Stimulated activated naive CD8-positive, alpha-beta T cell treated with anti-CD3 and anti-CD28 coated beads, Interleukin-15, Interleukin-2, amounts not matched to agents 100 ng/mL and 50 ng/mL, for 24 hours (primary cell): Measurements from ENCODE around the gene MVK.

Source experiments
- H3K27ac Mint-ChIP-seq: one replicate; pipeline ENCODE4 v1.8.0; 2021; ENCODE audit warnings: mild to moderate bottlenecking, mixed read lengths
- H3K27me3 Mint-ChIP-seq: one replicate; pipeline ENCODE4 v1.8.0; 2021; ENCODE audit warnings: mixed read lengths
- H3K36me3 Mint-ChIP-seq: one replicate; pipeline ENCODE4 v1.8.0; 2021; ENCODE audit warnings: low read depth, mixed read lengths
- H3K4me1 Mint-ChIP-seq: one replicate; pipeline ENCODE4 v1.8.0; 2021; ENCODE audit warnings: low read depth, mixed read lengths
- H3K4me3 Mint-ChIP-seq: one replicate; pipeline ENCODE4 v1.8.0; 2021; ENCODE audit warnings: mild to moderate bottlenecking, mixed read lengths
- H3K9me3 Mint-ChIP-seq: one replicate; pipeline ENCODE4 v1.8.0; 2021; ENCODE audit warnings: mixed read lengths

MVK gene

DNA sequence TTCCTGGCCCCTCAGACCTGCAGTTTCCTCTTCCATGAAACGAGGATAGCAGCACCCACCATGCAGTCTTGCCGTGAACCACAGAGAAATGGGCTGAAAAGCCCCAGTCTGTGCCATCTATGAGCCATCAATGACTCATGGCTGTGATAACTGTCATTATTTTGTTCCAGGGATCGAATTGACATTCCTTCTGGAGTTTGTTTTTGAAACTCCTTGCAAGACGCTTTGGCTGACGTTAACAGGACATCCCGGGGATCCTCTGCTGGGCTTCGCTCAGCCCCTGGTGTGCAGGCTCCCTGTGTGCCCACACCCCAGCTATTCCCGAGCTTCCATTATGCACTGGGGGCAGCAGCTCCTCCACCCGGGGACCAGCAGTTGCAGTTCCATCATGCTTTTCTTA lies 34.1 kb upstream of the MVK start:
- H3K27ac Mint-ChIP-seq = no peak overlapping the region
- H3K9me3 Mint-ChIP-seq = no peaks in the 10 kb centered on the region
- H3K4me3 Mint-ChIP-seq = no peak overlapping the region
- no peaks in the 10 kb centered on the region for H3K4me1 Mint-ChIP-seq
- H3K27me3 Mint-ChIP-seq = no peaks in the 10 kb centered on the region
- peaks cover 7% of the 10 kb centered on the region for H3K36me3 Mint-ChIP-seq

DNA sequence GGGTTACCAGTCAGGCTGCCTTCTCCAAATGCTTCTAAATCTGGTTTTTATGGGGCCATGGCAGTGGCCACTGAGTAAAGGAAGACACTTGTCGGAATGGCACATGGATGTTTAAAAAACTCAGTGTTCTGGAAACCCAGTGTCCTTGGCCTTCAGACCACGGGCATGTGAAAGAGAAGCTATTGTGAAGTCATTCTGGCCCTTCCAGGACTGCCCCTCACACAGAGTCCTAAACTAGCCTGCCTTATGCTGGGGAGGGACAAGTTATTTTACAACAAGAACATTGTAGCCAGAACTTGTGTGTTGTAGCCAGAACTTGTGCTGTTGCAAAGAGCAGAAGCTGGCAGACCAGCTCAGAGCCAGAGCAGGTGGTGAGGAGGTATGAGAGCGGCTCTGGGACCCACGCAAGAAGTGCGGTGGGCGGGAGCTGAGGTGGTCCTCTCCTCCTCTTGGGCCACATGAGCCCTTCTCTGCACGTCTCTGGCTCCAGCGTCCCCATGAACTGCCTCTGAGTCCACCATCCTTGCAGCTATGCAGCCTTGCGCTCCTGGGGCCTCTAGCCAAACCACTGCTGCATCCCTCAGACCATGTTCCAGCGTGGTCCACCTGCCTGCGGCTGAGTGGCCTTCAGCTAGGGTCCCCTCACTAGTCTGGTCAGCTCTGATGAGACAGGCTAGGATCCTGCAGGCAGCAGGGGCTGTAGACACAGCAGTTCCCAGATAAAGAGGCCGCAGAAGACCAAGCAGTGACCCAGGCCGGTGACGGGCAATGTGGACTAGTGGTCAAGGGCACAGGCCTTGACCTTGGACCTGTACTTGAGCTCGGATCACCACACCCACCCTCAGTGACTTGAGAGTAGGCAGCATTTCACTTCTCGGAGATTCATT lies 32.8 kb upstream of the MVK start:
- Mint-ChIP-seq H3K36me3 (no peaks in the 10 kb centered on the region), H3K9me3 (no peaks in the 10 kb centered on the region), H3K27ac (no peak overlapping the region), H3K27me3 (no peaks in the 10 kb centered on the region), H3K4me1 (peaks cover 7% of the 10 kb centered on the region), H3K4me3 (no peak overlapping the region)

DNA sequence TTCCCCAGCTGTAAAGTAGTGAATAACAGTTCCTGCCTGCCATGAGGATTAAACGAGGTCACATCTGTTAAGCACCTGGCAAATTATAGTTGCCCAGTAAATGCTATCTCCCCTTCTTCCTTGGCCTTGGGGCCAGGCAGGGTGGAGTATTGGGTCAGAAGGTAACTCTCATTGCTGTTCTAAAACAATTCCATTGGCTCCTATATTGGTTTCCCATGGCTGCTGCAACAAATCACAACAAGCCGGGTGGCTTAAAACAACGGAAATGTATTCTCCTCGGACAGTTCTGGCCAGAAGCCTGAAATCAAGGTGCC lies 32.2 kb upstream of the MVK start:
- H3K9me3 Mint-ChIP-seq = no peaks in the 10 kb centered on the region
- no peak overlapping the region for H3K27ac Mint-ChIP-seq
- no peaks in the 10 kb centered on the region for H3K27me3 Mint-ChIP-seq
- no peak overlapping the region for H3K4me3 Mint-ChIP-seq
- no peaks in the 10 kb centered on the region for H3K36me3 Mint-ChIP-seq
- peaks cover 7% of the 10 kb centered on the region for H3K4me1 Mint-ChIP-seq

DNA sequence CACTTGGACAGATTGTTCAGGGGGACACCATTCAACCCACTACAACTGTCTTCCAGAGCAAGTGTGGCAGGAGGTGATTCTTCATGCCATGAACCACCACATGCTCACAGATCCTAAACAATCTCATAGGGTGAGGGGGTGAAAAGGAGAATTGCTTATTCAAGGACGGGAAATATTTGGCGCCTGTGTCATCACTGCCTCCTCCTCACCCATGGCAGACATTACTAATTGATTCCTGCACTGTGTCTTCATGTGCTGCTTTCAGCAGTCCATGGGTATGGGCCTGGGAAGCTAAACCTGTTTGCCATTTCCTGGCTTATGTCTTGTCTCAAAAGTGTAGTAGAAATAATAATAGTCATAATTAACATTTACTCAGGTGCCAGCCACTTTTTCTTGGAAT lies 31.6 kb upstream of the MVK start:
- H3K27me3 Mint-ChIP-seq = peaks cover 4% of the 10 kb centered on the region
- H3K4me3 Mint-ChIP-seq = no peak overlapping the region
- no peaks in the 10 kb centered on the region for H3K36me3 Mint-ChIP-seq
- peaks cover 7% of the 10 kb centered on the region for H3K4me1 Mint-ChIP-seq
- no peaks in the 10 kb centered on the region for H3K9me3 Mint-ChIP-seq
- no peak overlapping the region for H3K27ac Mint-ChIP-seq

DNA sequence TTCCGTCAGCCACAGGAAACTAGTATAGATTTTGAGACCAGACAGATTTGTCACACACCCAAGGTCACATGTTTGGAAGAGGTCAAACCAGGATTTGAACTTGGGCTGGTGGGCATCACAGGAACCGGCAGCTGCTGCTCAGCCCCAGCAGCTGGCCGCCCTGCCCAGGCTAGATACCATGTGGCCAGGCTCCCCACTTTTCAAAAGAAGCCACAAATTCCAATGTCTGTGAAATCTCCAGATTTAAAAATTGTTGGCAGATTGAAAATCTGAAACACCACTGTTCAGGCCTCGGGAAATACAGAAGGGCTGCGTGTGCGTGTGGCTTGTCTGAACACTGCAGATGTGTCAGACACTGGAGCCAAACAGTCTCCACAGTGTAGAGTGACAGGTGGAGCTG lies 30.7 kb upstream of the MVK start:
- peaks cover 12% of the 10 kb centered on the region for H3K27me3 Mint-ChIP-seq
- no peak overlapping the region for H3K27ac Mint-ChIP-seq
- no peaks in the 10 kb centered on the region for H3K9me3 Mint-ChIP-seq
- H3K36me3 Mint-ChIP-seq = no peaks in the 10 kb centered on the region
- H3K4me3 Mint-ChIP-seq = no peak overlapping the region
- peaks cover 7% of the 10 kb centered on the region for H3K4me1 Mint-ChIP-seq

DNA sequence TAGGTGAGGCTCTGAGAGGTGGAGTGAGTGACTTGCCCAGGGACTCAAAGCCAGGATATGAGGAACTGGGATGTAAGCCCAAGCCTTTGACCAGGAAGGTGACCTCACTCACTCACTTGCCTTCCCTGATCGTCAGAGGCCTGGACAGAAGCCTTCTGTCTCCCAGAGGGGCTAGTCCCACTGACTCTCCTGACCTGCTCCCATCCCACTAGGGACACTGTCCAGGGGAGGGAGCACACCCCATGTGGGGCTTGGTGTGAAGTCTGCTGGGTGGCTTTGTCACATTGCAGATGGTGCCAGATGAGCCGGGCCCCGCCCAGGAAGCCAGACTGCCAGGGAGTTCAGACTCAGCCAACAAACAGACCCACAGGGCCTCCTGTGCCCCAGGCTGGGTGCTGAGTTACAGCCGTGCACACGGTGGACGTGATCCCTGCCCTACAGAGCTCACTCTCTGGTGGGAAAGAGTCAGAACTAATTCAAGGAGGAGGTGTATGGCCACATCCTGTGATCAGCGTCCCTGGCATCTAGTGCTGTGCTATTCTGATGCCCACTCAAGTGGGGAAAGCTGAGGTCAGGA lies 28.6 kb upstream of the MVK start:
- H3K4me1 Mint-ChIP-seq = peaks cover 7% of the 10 kb centered on the region
- H3K4me3 Mint-ChIP-seq = no peak overlapping the region
- H3K36me3 Mint-ChIP-seq = no peaks in the 10 kb centered on the region
- H3K9me3 Mint-ChIP-seq = no peaks in the 10 kb centered on the region
- no peak overlapping the region for H3K27ac Mint-ChIP-seq
- H3K27me3 Mint-ChIP-seq = peaks cover 29% of the 10 kb centered on the region

DNA sequence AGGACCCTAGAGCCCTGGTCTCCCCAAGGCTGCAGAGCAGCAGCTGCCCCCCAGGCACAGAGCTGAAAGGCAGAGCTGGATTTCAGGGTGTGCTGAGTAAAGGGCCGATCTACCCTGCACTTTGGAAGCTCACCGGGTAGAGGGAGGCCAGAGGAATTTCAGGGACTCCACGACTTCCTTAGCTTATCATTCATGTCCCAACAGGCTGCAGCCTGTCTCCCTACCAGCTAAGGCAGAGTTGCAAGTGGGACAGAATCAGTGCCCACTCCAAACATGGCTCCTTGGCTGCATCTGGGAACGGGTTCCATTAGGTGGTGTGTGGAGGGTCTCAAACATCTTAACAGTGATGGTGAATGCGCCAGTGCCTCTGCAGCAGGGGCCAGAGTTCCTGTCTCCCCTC lies 27.8 kb upstream of the MVK start:
- Mint-ChIP-seq H3K27me3 (peaks cover 29% of the 10 kb centered on the region), H3K9me3 (no peaks in the 10 kb centered on the region), H3K36me3 (no peaks in the 10 kb centered on the region), H3K4me3 (no peak overlapping the region), H3K4me1 (peaks cover 7% of the 10 kb centered on the region), H3K27ac (no peak overlapping the region)

DNA sequence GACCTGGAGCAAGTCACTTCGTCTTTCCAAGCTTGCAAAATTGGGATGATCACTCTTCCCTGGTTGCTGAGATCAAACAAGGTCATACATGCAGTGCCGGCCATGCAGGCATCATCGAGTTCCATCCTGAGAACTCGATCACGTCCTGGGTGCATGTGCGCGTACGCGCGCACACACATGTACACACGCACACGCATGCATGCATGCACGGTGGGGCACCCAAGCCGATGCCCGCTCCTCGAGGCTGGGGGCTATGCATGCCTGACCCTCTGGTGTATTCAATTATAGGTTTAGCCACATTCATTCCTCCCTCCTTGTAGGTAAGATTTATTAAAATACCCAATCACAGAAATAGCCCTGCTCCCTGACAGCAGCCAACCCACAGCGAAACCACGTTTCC lies 26.3 kb upstream of the MVK start:
- Mint-ChIP-seq H3K36me3 (no peaks in the 10 kb centered on the region), H3K4me1 (peaks cover 7% of the 10 kb centered on the region), H3K4me3 (no peak overlapping the region), H3K9me3 (no peaks in the 10 kb centered on the region), H3K27ac (no peak overlapping the region), H3K27me3 (peaks cover 29% of the 10 kb centered on the region)

DNA sequence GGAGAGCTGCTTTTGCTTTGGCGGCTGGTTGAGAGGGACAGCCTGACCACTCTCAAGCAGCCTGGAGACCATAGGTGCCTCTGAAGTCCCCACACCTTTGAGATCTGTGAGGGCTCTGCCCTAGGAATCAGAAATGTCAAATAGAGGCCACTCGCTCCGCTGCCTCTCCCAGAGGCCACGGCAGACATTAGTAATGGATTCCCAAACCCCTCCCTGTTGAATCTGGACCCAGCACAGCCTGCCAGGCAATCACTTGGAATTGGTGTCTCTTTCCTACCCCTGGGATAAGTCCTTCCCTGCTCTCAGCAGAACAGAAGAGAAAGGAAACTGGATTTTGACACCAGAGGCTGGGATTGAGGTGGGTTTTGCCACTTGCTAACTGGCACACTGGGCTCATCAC lies 25.3 kb upstream of the MVK start:
- Mint-ChIP-seq H3K27ac (no peak overlapping the region), H3K9me3 (no peaks in the 10 kb centered on the region), H3K27me3 (peaks cover 29% of the 10 kb centered on the region), H3K4me3 (no peak overlapping the region), H3K4me1 (peaks cover 7% of the 10 kb centered on the region), H3K36me3 (no peaks in the 10 kb centered on the region)

DNA sequence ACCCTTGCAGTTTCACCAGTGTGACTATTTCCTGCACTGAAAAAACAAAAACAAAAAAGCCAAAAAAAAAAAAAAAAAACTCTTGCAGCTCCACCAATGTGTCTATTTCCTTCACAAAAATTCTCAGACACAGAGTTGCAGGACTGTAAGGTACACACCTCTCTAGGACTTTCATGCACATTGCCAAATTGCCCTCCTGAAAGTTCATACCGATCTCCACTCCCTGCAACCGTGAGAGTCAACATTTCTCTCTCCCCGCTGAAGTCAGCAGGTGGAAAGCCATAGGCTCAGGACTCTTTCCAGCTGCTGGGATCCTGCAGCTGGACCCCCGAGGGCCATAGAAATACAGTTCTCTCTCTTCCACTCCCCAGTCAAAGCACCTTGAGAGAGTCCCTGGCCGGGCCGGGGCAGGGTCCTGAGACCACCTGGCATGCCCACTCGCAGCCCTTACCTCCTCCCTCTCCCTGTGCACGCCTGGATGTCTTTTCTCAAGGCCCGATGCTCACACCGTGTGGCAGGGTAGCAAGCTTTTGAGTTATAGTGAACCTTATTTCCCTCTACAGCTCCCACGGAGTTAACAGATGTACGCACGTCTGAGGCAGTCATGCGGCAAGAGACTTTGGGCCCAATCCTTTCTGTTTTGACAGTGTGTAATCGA lies 23.9 kb upstream of the MVK start:
- H3K27me3 Mint-ChIP-seq = peaks cover 29% of the 10 kb centered on the region

DNA sequence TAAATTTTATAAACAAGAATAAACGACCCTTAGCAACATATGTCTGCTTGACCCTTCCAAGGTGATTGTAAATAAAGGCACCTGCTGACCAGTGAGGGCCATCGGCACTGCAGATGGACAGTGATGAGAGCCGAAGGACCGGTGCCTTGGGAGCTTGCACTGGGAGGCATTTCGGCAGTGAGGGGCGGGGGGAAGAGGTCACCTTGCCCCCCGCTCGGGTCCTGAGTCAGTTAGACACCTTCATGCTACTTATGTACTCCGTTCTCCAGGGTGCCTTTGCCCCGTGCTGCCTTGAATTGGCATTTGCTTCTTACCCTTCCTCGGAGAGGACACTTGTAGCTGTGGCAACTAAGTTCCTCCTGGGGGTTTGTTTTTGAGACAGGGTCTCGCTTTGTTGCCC lies 23.3 kb upstream of the MVK start:
- H3K27ac Mint-ChIP-seq = no peak overlapping the region
- H3K9me3 Mint-ChIP-seq = no peaks in the 10 kb centered on the region
- H3K4me3 Mint-ChIP-seq = no peak overlapping the region
- H3K4me1 Mint-ChIP-seq = peaks cover under 1% of the 10 kb centered on the region
- peaks cover 29% of the 10 kb centered on the region for H3K27me3 Mint-ChIP-seq
- no peaks in the 10 kb centered on the region for H3K36me3 Mint-ChIP-seq

More for the DNA sequence above, 23.9 kb upstream of the MVK start:
- Mint-ChIP-seq H3K9me3 (no peaks in the 10 kb centered on the region), H3K36me3 (no peaks in the 10 kb centered on the region), H3K4me1 (peaks cover 6% of the 10 kb centered on the region), H3K27ac (no peak overlapping the region), H3K4me3 (no peak overlapping the region)

DNA sequence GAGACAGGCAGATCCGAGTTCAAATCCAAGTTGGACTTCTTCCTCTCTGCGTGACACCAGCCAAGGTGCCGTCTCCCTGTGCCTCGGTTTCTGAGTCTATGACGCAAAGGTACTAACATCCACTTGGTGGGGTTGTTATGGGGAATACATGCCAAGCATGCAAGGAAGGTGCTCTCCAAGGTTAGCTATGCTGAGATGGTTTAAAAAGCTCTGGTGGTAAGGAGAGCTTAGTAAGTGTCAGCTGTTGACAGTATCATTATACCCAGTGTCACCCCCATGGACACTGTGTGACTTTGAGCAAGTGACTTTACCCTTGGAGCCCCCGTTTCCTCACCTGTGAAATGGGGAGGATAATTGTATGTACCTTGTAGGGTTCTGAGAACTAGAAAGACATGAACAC lies 22.5 kb upstream of the MVK start:
- no peaks in the 10 kb centered on the region for H3K9me3 Mint-ChIP-seq
- no peak overlapping the region for H3K27ac Mint-ChIP-seq
- H3K4me1 Mint-ChIP-seq = no peaks in the 10 kb centered on the region
- H3K27me3 Mint-ChIP-seq = peaks cover 29% of the 10 kb centered on the region
- H3K36me3 Mint-ChIP-seq = no peaks in the 10 kb centered on the region
- H3K4me3 Mint-ChIP-seq = no peak overlapping the region

DNA sequence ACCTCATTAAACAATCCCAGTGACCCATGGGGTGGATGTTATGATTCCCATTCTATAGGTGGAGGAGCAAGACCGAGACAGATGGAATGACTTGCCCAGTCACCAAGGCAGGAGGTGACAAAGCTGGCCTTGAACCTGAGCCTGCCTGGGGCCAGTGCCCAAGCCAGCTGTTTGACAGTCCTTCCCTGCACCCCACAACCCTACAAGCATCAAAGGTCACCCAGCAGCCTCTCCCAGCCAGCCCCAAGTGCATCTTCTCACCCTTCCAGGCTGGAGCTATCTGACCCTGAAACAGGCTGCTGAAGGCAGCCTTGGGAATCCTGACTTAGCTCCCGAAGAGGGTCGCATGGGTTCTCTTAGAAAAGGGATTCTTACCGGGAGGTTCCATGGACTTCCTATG lies 20.6 kb upstream of the MVK start:
- Mint-ChIP-seq H3K4me1 (no peaks in the 10 kb centered on the region), H3K36me3 (no peaks in the 10 kb centered on the region), H3K27me3 (peaks cover 16% of the 10 kb centered on the region), H3K9me3 (no peaks in the 10 kb centered on the region), H3K4me3 (no peak overlapping the region), H3K27ac (no peak overlapping the region)

DNA sequence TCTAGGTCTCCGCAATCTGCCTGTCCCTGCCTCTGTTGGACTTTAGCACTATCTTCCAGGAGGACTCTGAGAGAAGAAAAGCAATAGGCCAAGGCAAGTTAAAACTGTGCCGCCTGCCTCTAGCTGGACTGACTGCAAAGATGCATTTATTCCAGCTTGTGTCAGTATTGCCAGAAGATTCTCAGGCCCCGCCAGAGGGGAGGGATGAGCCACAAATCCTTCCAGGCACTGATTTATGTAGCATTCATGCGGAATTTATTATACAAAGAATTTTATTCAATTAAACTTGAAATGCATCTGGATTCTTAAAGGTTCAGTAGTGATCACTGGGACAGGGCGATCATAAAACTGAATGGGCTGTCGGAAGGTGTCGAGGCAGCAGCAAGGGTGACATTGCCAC lies 20.1 kb upstream of the MVK start:
- Mint-ChIP-seq H3K27me3 (peaks cover 11% of the 10 kb centered on the region), H3K9me3 (no peaks in the 10 kb centered on the region), H3K36me3 (no peaks in the 10 kb centered on the region), H3K4me1 (no peaks in the 10 kb centered on the region), H3K4me3 (no peak overlapping the region), H3K27ac (no peak overlapping the region)

DNA sequence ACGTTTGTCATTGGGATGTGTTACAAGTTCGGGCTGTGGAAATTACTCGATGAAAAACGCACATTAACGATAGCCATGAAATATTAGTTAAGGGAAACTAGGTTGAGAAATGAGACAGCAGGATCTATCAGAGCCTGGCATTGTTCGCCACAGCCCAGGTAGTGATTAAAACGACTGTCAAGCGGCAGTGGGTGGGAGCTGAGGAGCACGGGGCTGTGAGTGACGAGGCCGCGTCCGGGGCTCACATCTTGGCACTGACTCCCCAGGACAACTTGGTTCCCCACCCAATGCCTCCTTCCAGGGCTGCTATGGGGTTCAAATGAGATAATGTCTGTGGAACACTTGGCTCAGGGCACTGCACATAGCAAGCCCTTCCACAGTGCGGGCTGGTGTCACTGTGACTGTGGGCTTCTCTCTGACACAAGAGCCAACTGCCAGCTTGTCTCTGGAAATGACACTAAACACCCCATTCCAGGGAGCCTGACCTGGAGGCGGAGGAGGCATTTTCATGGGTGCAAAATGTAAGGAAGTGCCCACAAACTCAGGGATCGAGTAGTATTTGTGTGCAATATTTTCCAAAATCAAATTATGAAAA lies 19.6 kb upstream of the MVK start:
- Mint-ChIP-seq H3K4me1 (no peaks in the 10 kb centered on the region), H3K4me3 (no peak overlapping the region), H3K27me3 (peaks cover 6% of the 10 kb centered on the region), H3K27ac (no peak overlapping the region), H3K9me3 (no peaks in the 10 kb centered on the region), H3K36me3 (no peaks in the 10 kb centered on the region)
